Naive thymus-derived CD8-positive, alpha-beta T cell (primary cell): Measurements from ENCODE around the gene MMEL1. TPM values are rescaled to one million over a fixed set of nuclear protein-coding genes. Genes with fewer than 3 reads are reported as not detected.
"Not testable (repeated sequence)": the region's sequence is repeated elsewhere in the genome, so short reads cannot be mapped to it uniquely, and the experiment has no call there.

ENCODE experiments used
- ATAC-seq, 2 donors: fragments of 150-1000 bp; cut with Tn5 transposase in 1 of 2; sonication (Bioruptor Pico), chemical (Tn5 transposase) in 1 of 2; 1 replicate in 1 of 2; 2 replicates in 1 of 2; pipeline ENCODE4 v1.10.0; 2021; ENCODE audit warnings: mild to moderate bottlenecking in 2 of 2, moderate library complexity in 2 of 2
- POLR2A ChIA-PET: fragments of 350-600 bp; sonication (Branson Sonifier 250); formaldehyde crosslinking; loops from one replicate; lab custom pipeline; 2021; ENCODE audit warnings: antibody characterized with exemption; lab: Charles Lee
- DNase-seq, 10 donors: peaks; one replicate each; pipeline versions ENCODE4 v3.0.0 to v3.0.0-alpha.2; 2020 to 2022
- H3K27ac Mint-ChIP-seq, 10 donors: one replicate each; pipeline ENCODE4 v1.8.0; 2020 to 2022; ENCODE audit warnings: mild to moderate bottlenecking in 10 of 10, mixed read lengths in 10 of 10, moderate library complexity in 4 of 10, inconsistent platforms in 1 of 10
- H3K27me3 Mint-ChIP-seq, 5 donors: one replicate each; pipeline ENCODE4 v1.8.0; 2021 to 2022; ENCODE audit warnings: mixed read lengths in 5 of 5
- H3K36me3 Mint-ChIP-seq, 3 donors: one replicate each; pipeline ENCODE4 v1.8.0; 2020 to 2022; ENCODE audit warnings: mixed read lengths in 3 of 3, mild to moderate bottlenecking in 2 of 3, inconsistent platforms in 1 of 3
- H3K4me1 Mint-ChIP-seq, 4 donors: one replicate each; pipeline ENCODE4 v1.8.0; 2021 to 2022; ENCODE audit warnings: mixed read lengths in 4 of 4
- H3K4me3 Mint-ChIP-seq, 10 donors: one replicate each; pipeline ENCODE4 v1.8.0; 2020 to 2022; ENCODE audit warnings: mild to moderate bottlenecking in 10 of 10, mixed read lengths in 10 of 10, moderate library complexity in 6 of 10, inconsistent platforms in 1 of 10
- H3K9me3 Mint-ChIP-seq, 9 donors: one replicate each; pipeline ENCODE4 v1.8.0; 2020 to 2022; ENCODE audit warnings: mixed read lengths in 9 of 9, mild to moderate bottlenecking in 3 of 9, inconsistent platforms in 1 of 9, moderate library complexity in 1 of 9
- polyA plus RNA-seq, 3 donors: library from polyadenylated mRNA; unstranded; fragments of 300-500 nt; fragmentation: Illumina TruSeq; gene quantifications; one replicate each; pipeline ENCODE4 v1.2.3, GENCODE V29; 2021
- total RNA-seq, 8 experiments: library from RNA in 2 of 8; stranded (reverse) in 2 of 8; gene quantifications; one replicate each; pipeline ENCODE4 v1.2.3 and lab custom pipeline; 2021 to 2026

MMEL1 gene
- total and polyA plus RNA-seq, 5 experiments from 2014 or later = 2.5 to 18.9 (median 6.0) TPM

DNA sequence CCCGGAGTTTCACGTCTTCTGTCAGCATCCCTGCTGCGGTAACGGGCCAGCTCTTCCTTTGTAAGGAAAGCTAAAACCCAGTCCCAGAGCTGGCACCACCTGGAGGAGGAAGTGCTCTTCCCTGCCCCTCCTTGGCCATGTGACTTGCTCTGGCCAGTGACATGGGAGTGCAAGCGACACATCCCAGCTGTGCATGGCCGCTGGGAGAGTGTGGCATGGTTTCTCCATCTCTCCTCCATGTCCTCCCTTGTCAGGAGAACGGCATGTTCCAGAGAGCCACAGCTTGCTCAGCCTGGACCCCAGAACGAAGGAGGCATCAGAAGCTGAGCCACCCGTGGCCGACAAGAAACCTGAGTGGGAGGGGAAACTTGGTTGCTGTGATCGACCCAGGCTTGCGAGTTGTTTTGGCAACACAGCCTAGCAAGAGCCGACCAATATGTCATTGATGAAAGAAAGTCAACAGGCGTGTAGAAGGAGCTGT lies 48.9 kb downstream of the MMEL1 start:
- Mint-ChIP-seq H3K9me3 (no peaks in the 10 kb centered on the region), H3K27ac (peak overlapping the region; percentile 87 to 99 (median 96)), H3K4me1 (peaks cover 29 to 65% (median 60%) of the 10 kb centered on the region in 4 donors), H3K27me3 (no peaks in the 10 kb centered on the region), H3K4me3 (peak overlapping the region; percentile 27 to 96 (median 90)), H3K36me3 (no peaks in the 10 kb centered on the region)
- peak; percentile 31 to 45 for ATAC-seq
- peak in 9 of 10 donors; percentile 39 to 83 (median 72) for DNase-seq
- POLR2A ChIA-PET = interaction anchor here (0.7 to 13.6 kb wide), 9 partner anchors 12 to 385 kb away, joined by 3 to 408 read pairs (median 50); partner anchors contain the start of genes PANK4, PEX10 and TNFRSF14

DNA sequence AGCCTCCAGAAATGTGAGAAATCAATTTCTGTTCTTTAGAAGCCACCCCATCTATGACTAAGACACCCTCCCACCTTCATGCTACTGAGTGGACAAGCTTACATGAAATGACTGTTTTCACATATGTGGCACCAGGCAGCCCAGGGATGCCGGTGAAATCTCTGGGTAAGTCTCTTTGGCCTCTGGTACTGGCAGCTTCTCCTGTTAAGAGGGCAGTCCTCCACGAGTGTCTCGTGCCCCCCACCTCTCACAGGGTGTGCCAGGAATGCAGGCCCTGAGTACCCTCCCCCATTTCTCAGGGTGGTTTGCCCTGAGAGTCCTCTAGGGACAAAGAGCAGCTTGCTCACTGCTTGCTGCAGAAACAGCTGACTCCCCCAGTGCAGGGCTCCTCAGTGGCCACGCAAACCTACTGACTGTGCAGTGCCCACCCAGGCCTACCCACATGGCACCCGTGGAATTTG lies 49.5 kb downstream of the MMEL1 start:
- peak overlapping the region in 9 of 10 donors; percentile 26 to 96 (median 88) for H3K4me3 Mint-ChIP-seq
- ATAC-seq (no peak), DNase-seq (peak in 2 of 10 donors; percentile 1 to 53)
- H3K4me1 Mint-ChIP-seq = peaks cover 34 to 71% (median 66%) of the 10 kb centered on the region in 4 donors
- POLR2A ChIA-PET = interaction anchor here (1.1 to 13.6 kb wide), 7 partner anchors 11 to 384 kb away, joined by 4 to 408 read pairs (median 65); partner anchors contain the start of genes PANK4, PEX10 and TNFRSF14
- no peaks in the 10 kb centered on the region for H3K36me3 Mint-ChIP-seq
- peak overlapping the region; percentile 87 to 99 (median 96) for H3K27ac Mint-ChIP-seq
- no peaks in the 10 kb centered on the region for H3K27me3 Mint-ChIP-seq
- H3K9me3 Mint-ChIP-seq = no peaks in the 10 kb centered on the region

DNA sequence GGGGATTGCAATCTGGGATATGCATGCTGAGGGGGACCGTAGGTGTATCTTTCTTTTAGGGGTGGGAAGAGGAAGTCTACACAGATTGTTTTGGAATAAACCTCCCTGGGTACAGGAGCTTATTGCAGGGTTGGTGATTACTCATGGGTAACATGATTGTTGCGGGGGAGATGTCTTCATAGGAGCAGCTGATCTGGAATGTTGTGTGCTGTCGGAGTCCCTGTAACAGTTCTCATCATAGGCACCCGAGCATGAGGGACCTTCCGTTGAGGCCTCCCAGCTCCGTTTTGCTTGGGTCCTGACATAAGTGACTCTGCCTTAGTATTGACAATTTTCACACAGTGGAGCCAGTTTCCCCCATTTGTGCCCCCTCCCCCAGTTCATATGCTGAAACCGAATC lies 50.4 kb downstream of the MMEL1 start:
- peak overlapping the region; percentile 72 to 99 (median 94) for H3K27ac Mint-ChIP-seq
- H3K36me3 Mint-ChIP-seq = no peaks in the 10 kb centered on the region
- peaks cover 33 to 77% (median 71%) of the 10 kb centered on the region in 4 donors for H3K4me1 Mint-ChIP-seq
- ATAC-seq (no peak), DNase-seq (no peak)
- H3K27me3 Mint-ChIP-seq = no peaks in the 10 kb centered on the region
- H3K4me3 Mint-ChIP-seq = peak overlapping the region in 1 of 10 donors; percentile 52
- POLR2A ChIA-PET = interaction anchor here (0.7 to 13.6 kb wide), 5 partner anchors 22 to 168 kb away, joined by 3 to 408 read pairs (median 65); partner anchors contain the start of genes PANK4, PEX10 and TNFRSF14
- H3K9me3 Mint-ChIP-seq = no peaks in the 10 kb centered on the region

DNA sequence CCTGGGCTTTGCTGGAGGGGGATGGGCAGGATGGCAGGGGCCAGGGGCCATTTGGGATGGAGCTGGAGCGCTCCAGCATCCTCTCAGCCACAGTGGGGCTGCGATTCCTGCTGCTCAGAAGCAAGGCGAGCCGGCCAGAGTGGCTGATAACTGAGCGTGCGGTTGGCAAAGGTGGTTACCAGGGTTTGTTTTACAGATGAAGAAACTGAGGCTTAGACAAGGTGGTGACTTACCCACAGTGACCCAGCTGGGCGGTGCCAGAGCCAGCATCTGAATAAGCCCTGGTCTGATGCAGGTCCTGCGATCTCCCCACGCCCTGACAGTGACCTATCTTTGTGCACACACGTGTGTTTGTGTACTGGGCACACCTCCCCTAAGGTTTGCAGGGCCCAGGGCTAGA lies 52.1 kb downstream of the MMEL1 start:
- Mint-ChIP-seq H3K9me3 (no peaks in the 10 kb centered on the region), H3K27ac (peak overlapping the region in 8 of 10 donors; percentile 41 to 99 (median 68)), H3K27me3 (no peaks in the 10 kb centered on the region), H3K4me1 (peaks cover 32 to 87% (median 84%) of the 10 kb centered on the region in 4 donors), H3K36me3 (no peaks in the 10 kb centered on the region), H3K4me3 (peak overlapping the region in 1 of 10 donors; percentile 22)
- POLR2A ChIA-PET = interaction anchor here (13.6 kb wide), 1 partner anchor 21 kb away, joined by 408 read pairs; the partner anchor contains the start of gene TNFRSF14
- DNase-seq (peak in 1 of 10 donors; percentile 53), ATAC-seq (no peak)

DNA sequence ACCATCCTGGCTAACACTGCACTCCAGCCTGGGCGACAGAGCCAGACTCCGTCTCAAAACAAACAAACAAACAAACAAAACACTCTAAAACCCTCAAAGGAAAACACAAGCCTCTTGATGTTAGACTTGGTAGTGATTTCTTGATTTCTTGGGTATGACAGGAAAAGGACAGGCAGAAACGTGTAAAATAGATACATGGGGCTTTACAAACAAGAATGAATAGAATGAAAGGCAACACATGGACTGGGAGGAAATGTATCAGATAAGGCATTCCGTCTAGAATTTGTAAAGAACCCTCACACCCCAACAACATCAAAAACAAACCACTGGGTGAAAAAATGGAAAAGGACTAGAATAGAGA lies 54.1 kb downstream of the MMEL1 start:
- Mint-ChIP-seq H3K4me1 (peaks cover 18 to 81% (median 71%) of the 10 kb centered on the region in 4 donors), H3K9me3 (peaks cover 0 to 4% (median under 1%) of the 10 kb centered on the region in 9 donors), H3K36me3 (peaks cover 0 to 2% (median 0%) of the 10 kb centered on the region in 3 donors), H3K27ac (peak overlapping the region; percentile 90 to 99 (median 96)), H3K4me3 (peak overlapping the region; percentile 52 to 87 (median 78)), H3K27me3 (no peaks in the 10 kb centered on the region)
- peak; percentile 3 to 7 for ATAC-seq
- DNase-seq = no peak
- POLR2A ChIA-PET = interaction anchor here (1.3 to 13.6 kb wide), 6 partner anchors 8 to 384 kb away, joined by 3 to 408 read pairs (median 11); partner anchors contain the start of genes PRXL2B and TNFRSF14

DNA sequence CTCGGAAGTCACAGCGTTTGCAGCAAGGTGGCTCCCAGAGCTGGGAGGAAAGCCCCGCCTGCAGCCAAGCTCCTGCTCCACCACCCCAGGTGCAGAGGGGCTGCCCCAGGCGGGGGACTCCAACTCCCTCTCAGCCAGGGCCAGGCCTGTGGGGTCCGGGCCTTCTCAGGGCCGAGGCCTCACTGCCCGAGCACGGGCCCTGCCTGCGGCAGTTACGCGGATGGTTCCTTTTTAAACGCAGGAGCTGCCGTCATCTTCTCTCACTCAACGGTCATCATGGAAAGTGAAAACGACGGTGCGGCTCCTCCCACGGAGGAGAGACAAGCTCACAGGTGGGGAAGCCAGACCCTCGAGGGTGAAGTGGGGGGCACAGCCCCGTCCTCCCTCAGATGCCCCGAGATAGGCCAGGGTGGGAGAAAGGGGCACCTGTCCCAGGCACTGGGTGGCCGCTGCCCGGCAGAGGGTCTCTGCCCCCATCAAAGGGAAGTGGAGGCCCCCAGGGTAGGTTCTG lies 55.2 kb downstream of the MMEL1 start:
- peak overlapping the region; percentile 52 to 87 (median 78) for H3K4me3 Mint-ChIP-seq
- DNase-seq (peak in 6 of 10 donors; percentile 22 to 69 (median 34)), ATAC-seq (peak; percentile 22 to 36)
- peaks cover 0 to 14% (median 0%) of the 10 kb centered on the region in 3 donors for H3K36me3 Mint-ChIP-seq
- POLR2A ChIA-PET = interaction anchor here (0.8 to 13.6 kb wide), 11 partner anchors 9 to 383 kb away, joined by 3 to 408 read pairs (median 4); partner anchors contain the start of genes PANK4, PRXL2B and TNFRSF14
- not testable (repeated sequence) for H3K27me3 Mint-ChIP-seq
- peak overlapping the region; percentile 90 to 99 (median 96) for H3K27ac Mint-ChIP-seq
- H3K9me3 Mint-ChIP-seq = peaks cover 0 to 14% (median 5%) of the 10 kb centered on the region in 9 donors
- H3K4me1 Mint-ChIP-seq = peaks cover 19 to 73% (median 65%) of the 10 kb centered on the region in 4 donors

DNA sequence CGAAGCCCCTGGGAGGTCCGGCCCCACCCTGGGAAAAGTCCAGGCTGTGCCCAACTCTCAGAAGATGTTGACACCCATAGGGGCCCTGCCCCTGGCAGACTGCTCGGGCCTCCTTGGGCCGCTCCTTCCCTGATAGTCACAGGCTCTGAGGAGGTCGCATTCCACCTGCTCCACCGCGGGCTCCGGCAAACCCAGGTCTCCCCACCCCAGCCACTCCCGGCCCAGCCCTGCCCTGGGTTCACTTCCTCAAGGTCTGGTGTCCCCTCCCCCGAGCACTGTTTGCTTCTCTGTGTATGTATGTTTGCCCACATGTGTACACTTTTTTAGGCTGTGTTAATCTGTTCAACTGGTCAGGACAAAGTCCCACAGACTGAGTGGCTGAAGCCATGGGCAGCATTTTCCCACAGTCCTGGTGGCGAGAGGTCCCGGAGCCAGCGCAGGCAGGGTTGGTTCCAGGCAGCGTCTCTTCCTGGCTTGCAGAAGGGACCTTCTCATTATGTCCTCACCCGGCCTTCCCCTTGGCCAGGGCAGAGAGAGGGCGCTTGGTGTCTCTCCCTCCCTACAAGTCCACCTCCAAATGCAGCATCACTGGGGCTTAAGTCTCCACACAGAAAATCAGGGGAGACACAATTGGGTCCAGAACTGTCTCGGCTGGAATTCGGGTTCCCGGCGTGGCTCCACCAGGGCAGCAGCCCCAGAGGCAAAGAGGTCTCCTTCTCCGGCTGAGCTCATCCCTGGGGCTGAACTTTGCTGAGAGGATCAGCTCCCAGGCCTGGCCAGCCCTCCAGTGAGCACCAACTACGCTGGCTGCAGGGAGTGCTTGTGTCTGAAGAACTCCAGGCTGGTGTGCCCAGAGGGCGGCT lies 56.8 kb downstream of the MMEL1 start:
- peaks cover 11 to 58% (median 50%) of the 10 kb centered on the region in 4 donors for H3K4me1 Mint-ChIP-seq
- H3K36me3 Mint-ChIP-seq = peaks cover 0 to 16% (median 0%) of the 10 kb centered on the region in 3 donors
- peak overlapping the region in 3 of 10 donors; percentile 34 to 77 (median 45) for H3K4me3 Mint-ChIP-seq
- peak in 1 of 10 donors; percentile 59 for DNase-seq
- POLR2A ChIA-PET = interaction anchor here (0.6 to 13.6 kb wide), 2 partner anchors 10 to 16 kb away, joined by 3 to 408 read pairs; partner anchors contain the start of gene TNFRSF14
- peaks cover 0 to 14% (median 5%) of the 10 kb centered on the region in 9 donors for H3K9me3 Mint-ChIP-seq
- ATAC-seq = no peak
- no peaks in the 10 kb centered on the region for H3K27me3 Mint-ChIP-seq
- peak overlapping the region in 9 of 10 donors; percentile 31 to 99 (median 76) for H3K27ac Mint-ChIP-seq

DNA sequence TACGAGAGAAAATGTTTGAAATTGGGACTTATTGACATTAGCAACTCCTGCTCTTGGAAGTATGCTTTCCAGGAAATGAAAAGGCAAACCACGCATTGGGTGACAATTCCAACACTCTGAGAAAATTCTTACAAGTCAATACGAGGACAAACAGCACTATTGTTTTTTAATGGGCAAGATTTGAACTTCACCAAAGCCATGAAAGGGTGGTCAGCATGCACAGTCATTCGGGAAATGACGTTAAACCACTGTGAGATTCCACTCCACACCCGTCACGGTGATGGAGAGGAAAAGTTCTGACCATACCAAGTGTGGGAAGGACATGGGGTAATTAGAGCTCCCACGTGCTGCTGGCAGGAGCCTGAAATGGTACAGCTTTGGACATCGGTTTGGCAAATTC lies 58.5 kb downstream of the MMEL1 start:
- no peak overlapping the region for H3K4me3 Mint-ChIP-seq
- POLR2A ChIA-PET = interaction anchor here (0.6 to 5.7 kb wide), 5 partner anchors 11 to 46 kb away, joined by 3 to 38 read pairs (median 7); partner anchors contain the start of genes PRXL2B and TNFRSF14
- peaks cover 0 to 16% (median 0%) of the 10 kb centered on the region in 3 donors for H3K36me3 Mint-ChIP-seq
- no peaks in the 10 kb centered on the region for H3K27me3 Mint-ChIP-seq
- DNase-seq (no peak), ATAC-seq (no peak)
- H3K4me1 Mint-ChIP-seq = peaks cover 9 to 47% (median 38%) of the 10 kb centered on the region in 4 donors
- peaks cover 0 to 14% (median 5%) of the 10 kb centered on the region in 9 donors for H3K9me3 Mint-ChIP-seq
- peak overlapping the region in 2 of 10 donors; percentile 9 to 18 for H3K27ac Mint-ChIP-seq

DNA sequence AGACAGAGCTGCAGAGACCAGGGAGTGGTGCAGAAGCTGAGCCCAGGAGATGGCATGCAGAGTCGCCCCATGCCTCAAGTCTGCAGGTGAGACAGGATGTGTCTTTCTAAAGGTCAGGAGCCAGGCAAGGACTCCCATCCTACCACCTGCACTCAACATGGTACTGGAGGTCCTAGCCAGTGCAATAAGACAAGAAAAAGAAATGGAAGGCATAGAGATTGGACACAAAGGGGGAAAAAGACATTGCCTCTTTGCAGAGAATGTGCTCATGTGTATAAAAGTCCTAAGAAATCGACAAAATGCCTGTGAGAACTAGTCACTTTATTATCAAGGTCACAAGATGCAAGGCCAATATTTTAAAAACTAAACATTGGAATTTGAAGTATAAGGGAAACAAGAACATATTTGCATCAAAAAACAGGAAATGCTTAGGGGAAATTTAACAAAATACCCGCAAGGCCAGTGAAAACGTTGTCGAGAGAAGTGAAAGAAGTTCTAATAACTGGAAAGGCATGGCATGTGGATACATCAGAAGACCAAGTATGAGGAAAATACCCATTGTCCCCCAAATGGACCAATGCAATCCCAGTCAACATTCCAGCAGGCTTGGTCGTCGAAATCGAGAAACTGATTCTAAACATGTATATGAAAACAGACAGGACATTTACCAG lies 59.4 kb downstream of the MMEL1 start:
- H3K9me3 Mint-ChIP-seq = peaks cover 0 to 14% (median 5%) of the 10 kb centered on the region in 9 donors
- H3K27ac Mint-ChIP-seq = peak overlapping the region in 4 of 10 donors; percentile 11 to 74 (median 22)
- peak overlapping the region in 1 of 10 donors; percentile 24 for H3K4me3 Mint-ChIP-seq
- peaks cover 2 to 39% (median 30%) of the 10 kb centered on the region in 4 donors for H3K4me1 Mint-ChIP-seq
- H3K36me3 Mint-ChIP-seq = peaks cover 0 to 16% (median 0%) of the 10 kb centered on the region in 3 donors
- ATAC-seq (no peak), DNase-seq (no peak)
- POLR2A ChIA-PET = interaction anchor here (1.2 to 5.7 kb wide), 5 partner anchors 11 to 47 kb away, joined by 3 to 38 read pairs (median 7); partner anchors contain the start of genes PRXL2B and TNFRSF14
- H3K27me3 Mint-ChIP-seq = no peaks in the 10 kb centered on the region

DNA sequence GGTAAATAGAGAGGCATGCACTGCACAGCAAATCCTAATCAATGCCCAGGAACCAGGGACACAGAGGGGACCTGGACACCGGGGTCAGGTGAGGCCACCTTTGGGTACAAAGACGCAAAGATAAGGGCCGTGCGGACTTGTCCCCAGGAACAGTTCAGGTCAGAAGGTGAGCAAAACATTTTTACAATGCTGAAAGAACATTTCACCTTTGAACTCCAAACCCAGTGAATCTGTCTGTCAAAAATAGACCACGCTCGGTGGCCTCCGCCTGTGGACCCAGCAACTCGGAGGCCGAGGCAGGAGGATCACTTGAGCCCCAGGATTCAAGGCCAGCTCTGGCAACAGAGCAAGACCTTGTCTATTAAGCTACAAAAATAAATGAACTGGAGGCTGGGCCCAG lies 61.5 kb downstream of the MMEL1 start:
- Mint-ChIP-seq H3K4me3 (no peak overlapping the region), H3K36me3 (peaks cover 0 to 16% (median 0%) of the 10 kb centered on the region in 3 donors), H3K27ac (peak overlapping the region in 1 of 10 donors; percentile 47), H3K9me3 (peaks cover 0 to 14% (median 5%) of the 10 kb centered on the region in 9 donors), H3K27me3 (no peaks in the 10 kb centered on the region), H3K4me1 (peaks cover 2 to 26% (median 18%) of the 10 kb centered on the region in 4 donors)
- DNase-seq (no peak), ATAC-seq (no peak)
- POLR2A ChIA-PET = interaction anchor here (0.9 to 5.7 kb wide), 4 partner anchors 10 to 14 kb away, joined by 3 to 38 read pairs (median 4); partner anchors contain the start of gene PRXL2B

DNA sequence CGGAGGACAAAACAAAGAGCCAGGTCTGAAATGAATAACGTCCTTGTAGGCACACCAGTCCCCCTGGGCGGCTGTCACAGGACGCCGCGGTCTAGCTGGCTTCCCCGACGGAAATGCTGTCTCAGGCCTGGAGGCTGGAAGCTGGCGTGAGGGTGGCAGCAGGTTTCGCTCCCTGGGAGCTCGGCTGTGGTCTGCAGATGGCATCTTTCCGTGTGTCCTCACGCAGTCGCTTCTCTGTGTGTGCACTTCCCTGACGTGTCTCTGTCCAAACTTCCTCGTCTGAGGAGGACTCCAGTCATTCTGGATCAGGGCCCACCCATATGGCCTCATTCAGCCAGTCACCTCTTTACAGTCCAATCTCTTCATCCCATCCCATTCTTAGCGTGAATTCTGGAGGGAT lies 62.5 kb downstream of the MMEL1 start:
- POLR2A ChIA-PET = interaction anchor here (5.7 kb wide), 1 partner anchor 15 kb away, joined by 38 read pairs; the partner anchor contains the start of gene PRXL2B
- Mint-ChIP-seq H3K9me3 (peaks cover 0 to 14% (median 5%) of the 10 kb centered on the region in 9 donors), H3K27ac (peak overlapping the region in 5 of 10 donors; percentile 9 to 47 (median 34)), H3K4me1 (peaks cover 2 to 24% (median 10%) of the 10 kb centered on the region in 4 donors), H3K4me3 (no peak overlapping the region), H3K27me3 (no peaks in the 10 kb centered on the region), H3K36me3 (peaks cover 0 to 16% (median 0%) of the 10 kb centered on the region in 3 donors)
- no peak for DNase-seq
- no peak for ATAC-seq
